WTC11 (cell line): ENCODE measurements around the gene TTLL9. TPM values are rescaled to one million over a fixed set of nuclear protein-coding genes. Genes with fewer than 3 reads are reported as not detected.

ENCODE experiments used
- ATAC-seq: fragments of 200-7000 bp; cut with Tn5 transposase; 2 replicates; pipeline ENCODE4 v1.10.0; 2021; ENCODE audit warnings: mild to moderate bottlenecking, moderate library complexity
- CTCF ChIA-PET: fragments of 300-600 bp; sonication (Branson Sonifier 250); formaldehyde crosslinking; loops from one replicate; lab custom pipeline; 2021; ENCODE audit warnings: antibody characterized with exemption; lab: Charles Lee
- POLR2A ChIA-PET: fragments of 350-600 bp; sonication (Branson Sonifier 250); formaldehyde crosslinking; loops from one replicate; lab custom pipeline; 2021; ENCODE audit warnings: antibody characterized with exemption; lab: Charles Lee
- DNase-seq: peaks from one replicate; pipeline ENCODE4 v3.0.0; 2021; ENCODE audit warnings: low spot score
- H3K27ac Mint-ChIP-seq: 2 replicates; pipeline ENCODE4 v1.8.0; 2021; ENCODE audit warnings: mixed read lengths
- H3K27me3 Mint-ChIP-seq: 2 replicates; pipeline ENCODE4 v1.8.0; 2021; ENCODE audit warnings: low read depth, mild to moderate bottlenecking, moderate library complexity, mixed read lengths
- H3K36me3 Mint-ChIP-seq: 2 replicates; pipeline ENCODE4 v1.8.0; 2021; ENCODE audit warnings: mixed read lengths
- H3K4me1 Mint-ChIP-seq: 2 replicates; pipeline ENCODE4 v1.8.0; 2022; ENCODE audit warnings: mixed read lengths
- H3K4me3 Mint-ChIP-seq: 2 replicates; pipeline ENCODE4 v1.8.0; 2021; ENCODE audit warnings: mild to moderate bottlenecking, moderate library complexity, mixed read lengths
- H3K9me3 Mint-ChIP-seq: 2 replicates; pipeline ENCODE4 v1.8.0; 2021; ENCODE audit warnings: mixed read lengths
- CREM ChIP-seq: sonication (generic); formaldehyde crosslinking; IDR thresholded peaks from 2 replicates; pipeline ENCODE4 v1.8.1; 2022; ENCODE audit warnings: mild to moderate bottlenecking, missing genetic modification reagents, moderate library complexity
- FOXP1 ChIP-seq: sonication (generic); formaldehyde crosslinking; IDR thresholded peaks from 2 replicates; pipeline ENCODE4 v1.8.0; 2022; ENCODE audit warnings: missing genetic modification reagents, mild to moderate bottlenecking, moderate library complexity, borderline replicate concordance
- GTF2I ChIP-seq: fragments of 250-450 bp; sonication (Bioruptor Pico); conservative IDR thresholded peaks from 2 replicates; pipeline ENCODE4 v1.4.0; 2021; ENCODE audit warnings: mild to moderate bottlenecking
- IRF2 ChIP-seq: sonication (generic); formaldehyde crosslinking; IDR thresholded peaks from 2 replicates; pipeline ENCODE4 v1.8.0; 2022; ENCODE audit warnings: low read depth, missing genetic modification reagents, borderline replicate concordance
- JAZF1 ChIP-seq: fragments of 250-450 bp; sonication (Bioruptor Pico); IDR thresholded peaks from 2 replicates; pipeline ENCODE4 v1.9.0; 2021; ENCODE audit warnings: moderate library complexity, mild to moderate bottlenecking, inconsistent platforms
- KAT7 ChIP-seq: sonication (generic); formaldehyde crosslinking; IDR thresholded peaks from 2 replicates; pipeline ENCODE4 v1.8.1; 2023; ENCODE audit warnings: missing genetic modification reagents, mild to moderate bottlenecking, borderline replicate concordance
- NFE2L1 ChIP-seq: sonication (generic); formaldehyde crosslinking; IDR thresholded peaks from 2 replicates; pipeline ENCODE4 v1.8.1; 2023; ENCODE audit warnings: missing genetic modification reagents
- NR1H2 ChIP-seq: sonication (generic); formaldehyde crosslinking; IDR thresholded peaks from 2 replicates; pipeline ENCODE4 v1.9.0; 2021; ENCODE audit warnings: mild to moderate bottlenecking, moderate library complexity, missing genetic modification reagents
- NR2C2 ChIP-seq: sonication (generic); formaldehyde crosslinking; IDR thresholded peaks from 2 replicates; pipeline ENCODE4 v1.8.0; 2022; ENCODE audit warnings: mild to moderate bottlenecking, missing genetic modification reagents
- NR3C1 ChIP-seq: sonication (generic); formaldehyde crosslinking; conservative IDR thresholded peaks from 2 replicates; pipeline ENCODE4 v1.8.1; 2023; ENCODE audit warnings: low read depth, mild to moderate bottlenecking, missing genetic modification reagents
- PRRX2 ChIP-seq: fragments of 250-450 bp; sonication (Bioruptor Pico); IDR thresholded peaks from 2 replicates; pipeline ENCODE4 v1.8.0; 2021; ENCODE audit warnings: mild to moderate bottlenecking
- RELA ChIP-seq: sonication (generic); formaldehyde crosslinking; IDR thresholded peaks from 2 replicates; pipeline ENCODE4 v1.8.1; 2022; ENCODE audit warnings: missing genetic modification reagents, mild to moderate bottlenecking, borderline replicate concordance
- RORB ChIP-seq: fragments of 250-450 bp; sonication (Bioruptor Pico); IDR thresholded peaks from 2 replicates; pipeline ENCODE4 v1.9.0; 2021; ENCODE audit warnings: mild to moderate bottlenecking
- SP1 ChIP-seq: sonication (generic); formaldehyde crosslinking; conservative IDR thresholded peaks from 2 replicates; pipeline ENCODE4 v1.8.1; 2022; ENCODE audit warnings: missing genetic modification reagents
- TEAD1 ChIP-seq: sonication (generic); formaldehyde crosslinking; IDR thresholded peaks from 2 replicates; pipeline ENCODE4 v1.8.0; 2022; ENCODE audit warnings: mild to moderate bottlenecking, missing genetic modification reagents
- ZNF121 ChIP-seq: sonication (generic); formaldehyde crosslinking; IDR thresholded peaks from 2 replicates; pipeline ENCODE4 v1.8.0; 2023; ENCODE audit warnings: missing genetic modification reagents
- ZNF396 ChIP-seq: fragments of 250-450 bp; sonication (Bioruptor Pico); IDR thresholded peaks from 2 replicates; pipeline ENCODE4 v1.8.0; 2021; ENCODE audit warnings: mild to moderate bottlenecking, moderate library complexity, borderline replicate concordance
- total RNA-seq: library from RNA; stranded (reverse); gene quantifications from 3 replicates; pipeline ENCODE4 v1.2.3, GENCODE V29; 2021
- TF ChIP-seq, protein P1 (sequence below): fragments of 250-450 bp; sonication (Bioruptor Pico); IDR thresholded peaks from 2 replicates; pipeline ENCODE4 v1.9.0; 2021; ENCODE audit warnings: mild to moderate bottlenecking, borderline replicate concordance
- TF ChIP-seq, protein P2 (sequence below): sonication (generic); formaldehyde crosslinking; IDR thresholded peaks from 2 replicates; pipeline ENCODE4 v1.8.1; 2022; ENCODE audit warnings: mild to moderate bottlenecking, missing genetic modification reagents, moderate library complexity, borderline replicate concordance
- TF ChIP-seq, protein P3 (sequence below): sonication (generic); formaldehyde crosslinking; IDR thresholded peaks from 2 replicates; pipeline ENCODE4 v1.8.1; 2023; ENCODE audit warnings: mild to moderate bottlenecking, missing genetic modification reagents, borderline replicate concordance

The TTLL9 gene
- total RNA-seq, 1 experiment from 2014 or later, result not detected

DNA sequence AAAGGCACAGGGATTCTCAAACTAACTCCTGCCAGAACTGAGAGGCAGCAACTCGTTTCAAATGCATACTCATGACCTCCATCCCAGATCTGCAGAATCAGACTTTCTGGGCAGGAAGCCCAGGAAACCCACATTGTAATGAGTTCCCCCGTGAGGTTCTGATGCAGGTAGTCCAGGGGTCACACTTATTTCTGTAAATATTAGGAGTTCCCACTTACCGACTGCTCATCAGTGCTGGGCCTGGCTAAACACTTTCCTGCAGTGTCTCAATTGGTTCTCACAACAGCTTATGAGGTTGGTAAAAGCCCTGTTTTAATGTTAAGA is 11.7 kb upstream of the TTLL9 start:
- peaks cover 35% of the 10 kb centered on the region for H3K27me3 Mint-ChIP-seq
- ChIA-PET POLR2A (no interaction called here), CTCF (interaction anchor here (0.8 kb wide), 1 partner anchor 77 kb away, joined by 5 read pairs; no protein-coding TSS in a partner anchor)
- DNase-seq (peak; percentile 0), ATAC-seq (no peak)
- H3K4me3 Mint-ChIP-seq, result no peak overlapping the region
- no peaks in the 10 kb centered on the region for H3K9me3 Mint-ChIP-seq
- TF ChIP-seq NR3C1 (no peak), IRF2 (CRISPR knock-in tag) (no peak), RORB (CRISPR knock-in tag) (no peak), RELA (CRISPR knock-in tag) (no peak), ZNF396 (no peak), NR1H2 (CRISPR knock-in tag) (no peak)
- no peaks in the 10 kb centered on the region for H3K36me3 Mint-ChIP-seq
- no peak overlapping the region for H3K27ac Mint-ChIP-seq
- H3K4me1 Mint-ChIP-seq, result peaks cover 15% of the 10 kb centered on the region

DNA sequence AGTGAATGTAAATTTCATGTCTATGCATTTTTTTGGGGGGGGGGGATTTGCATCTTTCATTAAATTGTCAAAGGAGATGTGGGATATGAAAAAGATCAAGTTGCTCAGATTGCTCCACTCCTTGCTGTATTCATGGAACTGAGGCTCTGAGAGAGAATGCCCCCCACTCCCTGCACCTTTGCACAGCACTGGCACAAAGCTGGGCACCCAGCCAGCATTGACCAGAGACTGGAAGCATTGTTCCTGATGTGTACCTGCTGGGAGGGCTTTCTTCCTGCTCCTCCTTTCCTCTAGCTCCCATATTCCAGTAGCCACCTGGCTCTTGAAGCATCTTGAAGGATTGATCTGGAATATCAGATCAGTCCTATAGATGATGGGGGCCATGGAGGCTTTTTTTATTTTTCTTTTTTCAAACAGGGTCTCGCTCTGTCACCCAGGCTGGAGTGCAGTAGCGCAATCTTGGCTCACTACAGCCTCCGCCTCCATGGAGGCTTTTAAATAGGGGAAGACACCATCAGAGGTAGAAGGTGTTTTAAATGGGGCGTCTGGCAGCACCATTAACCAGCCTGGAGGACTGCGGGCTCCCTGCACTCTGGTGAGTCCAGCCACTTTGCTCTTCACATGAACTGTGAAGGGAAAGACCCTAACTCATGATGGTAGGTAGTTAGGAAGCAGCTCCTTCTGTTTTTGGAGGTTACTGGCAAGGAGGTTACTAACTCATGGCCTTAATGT is 11.0 kb upstream of the TTLL9 start:
- ChIA-PET POLR2A (interaction anchor here (1.2 to 1.6 kb wide), 2 partner anchors 11 to 109 kb away, joined by 3 to 6 read pairs; partner anchors contain the start of genes DUSP15 and TTLL9), CTCF (interaction anchor here (0.8 to 3.6 kb wide), 6 partner anchors 7 to 158 kb away, joined by 3 to 28 read pairs (median 9); no protein-coding TSS in a partner anchor)
- Mint-ChIP-seq H3K27ac (no peak overlapping the region), H3K27me3 (peaks cover 35% of the 10 kb centered on the region), H3K9me3 (no peaks in the 10 kb centered on the region), H3K4me1 (peaks cover 15% of the 10 kb centered on the region), H3K36me3 (no peaks in the 10 kb centered on the region), H3K4me3 (peak overlapping the region; percentile 72)
- TF ChIP-seq JAZF1 (CRISPR knock-in tag) (no peak), NFE2L1 (CRISPR knock-in tag) (no peak), GTF2I (CRISPR knock-in tag) (no peak), PRRX2 (CRISPR knock-in tag) (no peak), CREM (CRISPR knock-in tag) (no peak), ZNF121 (CRISPR knock-in tag) (no peak), KAT7 (no peak)
- TF ChIP-seq, protein P1, sequence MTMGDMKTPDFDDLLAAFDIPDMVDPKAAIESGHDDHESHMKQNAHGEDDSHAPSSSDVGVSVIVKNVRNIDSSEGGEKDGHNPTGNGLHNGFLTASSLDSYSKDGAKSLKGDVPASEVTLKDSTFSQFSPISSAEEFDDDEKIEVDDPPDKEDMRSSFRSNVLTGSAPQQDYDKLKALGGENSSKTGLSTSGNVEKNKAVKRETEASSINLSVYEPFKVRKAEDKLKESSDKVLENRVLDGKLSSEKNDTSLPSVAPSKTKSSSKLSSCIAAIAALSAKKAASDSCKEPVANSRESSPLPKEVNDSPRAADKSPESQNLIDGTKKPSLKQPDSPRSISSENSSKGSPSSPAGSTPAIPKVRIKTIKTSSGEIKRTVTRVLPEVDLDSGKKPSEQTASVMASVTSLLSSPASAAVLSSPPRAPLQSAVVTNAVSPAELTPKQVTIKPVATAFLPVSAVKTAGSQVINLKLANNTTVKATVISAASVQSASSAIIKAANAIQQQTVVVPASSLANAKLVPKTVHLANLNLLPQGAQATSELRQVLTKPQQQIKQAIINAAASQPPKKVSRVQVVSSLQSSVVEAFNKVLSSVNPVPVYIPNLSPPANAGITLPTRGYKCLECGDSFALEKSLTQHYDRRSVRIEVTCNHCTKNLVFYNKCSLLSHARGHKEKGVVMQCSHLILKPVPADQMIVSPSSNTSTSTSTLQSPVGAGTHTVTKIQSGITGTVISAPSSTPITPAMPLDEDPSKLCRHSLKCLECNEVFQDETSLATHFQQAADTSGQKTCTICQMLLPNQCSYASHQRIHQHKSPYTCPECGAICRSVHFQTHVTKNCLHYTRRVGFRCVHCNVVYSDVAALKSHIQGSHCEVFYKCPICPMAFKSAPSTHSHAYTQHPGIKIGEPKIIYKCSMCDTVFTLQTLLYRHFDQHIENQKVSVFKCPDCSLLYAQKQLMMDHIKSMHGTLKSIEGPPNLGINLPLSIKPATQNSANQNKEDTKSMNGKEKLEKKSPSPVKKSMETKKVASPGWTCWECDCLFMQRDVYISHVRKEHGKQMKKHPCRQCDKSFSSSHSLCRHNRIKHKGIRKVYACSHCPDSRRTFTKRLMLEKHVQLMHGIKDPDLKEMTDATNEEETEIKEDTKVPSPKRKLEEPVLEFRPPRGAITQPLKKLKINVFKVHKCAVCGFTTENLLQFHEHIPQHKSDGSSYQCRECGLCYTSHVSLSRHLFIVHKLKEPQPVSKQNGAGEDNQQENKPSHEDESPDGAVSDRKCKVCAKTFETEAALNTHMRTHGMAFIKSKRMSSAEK (CRISPR knock-in tag), result no peak
- TF ChIP-seq, protein P2, sequence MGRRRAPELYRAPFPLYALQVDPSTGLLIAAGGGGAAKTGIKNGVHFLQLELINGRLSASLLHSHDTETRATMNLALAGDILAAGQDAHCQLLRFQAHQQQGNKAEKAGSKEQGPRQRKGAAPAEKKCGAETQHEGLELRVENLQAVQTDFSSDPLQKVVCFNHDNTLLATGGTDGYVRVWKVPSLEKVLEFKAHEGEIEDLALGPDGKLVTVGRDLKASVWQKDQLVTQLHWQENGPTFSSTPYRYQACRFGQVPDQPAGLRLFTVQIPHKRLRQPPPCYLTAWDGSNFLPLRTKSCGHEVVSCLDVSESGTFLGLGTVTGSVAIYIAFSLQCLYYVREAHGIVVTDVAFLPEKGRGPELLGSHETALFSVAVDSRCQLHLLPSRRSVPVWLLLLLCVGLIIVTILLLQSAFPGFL (CRISPR knock-in tag), result no peak
- ATAC-seq, result no peak
- peak; percentile 3 for DNase-seq

- ChIA-PET CTCF (interaction anchor here (0.7 to 3.6 kb wide), 15 partner anchors 8 to 171 kb away, joined by 3 to 28 read pairs (median 6); partner anchors contain the start of genes FOXS1, PDRG1 and XKR7), POLR2A (interaction anchor here (1.0 to 1.6 kb wide), 4 partner anchors 10 to 109 kb away, joined by 3 to 6 read pairs (median 5); partner anchors contain the start of genes DUSP15, PDRG1 and TTLL9)
- H3K36me3 Mint-ChIP-seq, result no peaks in the 10 kb centered on the region
- H3K4me1 Mint-ChIP-seq, result peaks cover 15% of the 10 kb centered on the region
- H3K27me3 Mint-ChIP-seq, result peaks cover 35% of the 10 kb centered on the region
- no peak for DNase-seq
- ATAC-seq, result no peak
- TF ChIP-seq, protein P3, sequence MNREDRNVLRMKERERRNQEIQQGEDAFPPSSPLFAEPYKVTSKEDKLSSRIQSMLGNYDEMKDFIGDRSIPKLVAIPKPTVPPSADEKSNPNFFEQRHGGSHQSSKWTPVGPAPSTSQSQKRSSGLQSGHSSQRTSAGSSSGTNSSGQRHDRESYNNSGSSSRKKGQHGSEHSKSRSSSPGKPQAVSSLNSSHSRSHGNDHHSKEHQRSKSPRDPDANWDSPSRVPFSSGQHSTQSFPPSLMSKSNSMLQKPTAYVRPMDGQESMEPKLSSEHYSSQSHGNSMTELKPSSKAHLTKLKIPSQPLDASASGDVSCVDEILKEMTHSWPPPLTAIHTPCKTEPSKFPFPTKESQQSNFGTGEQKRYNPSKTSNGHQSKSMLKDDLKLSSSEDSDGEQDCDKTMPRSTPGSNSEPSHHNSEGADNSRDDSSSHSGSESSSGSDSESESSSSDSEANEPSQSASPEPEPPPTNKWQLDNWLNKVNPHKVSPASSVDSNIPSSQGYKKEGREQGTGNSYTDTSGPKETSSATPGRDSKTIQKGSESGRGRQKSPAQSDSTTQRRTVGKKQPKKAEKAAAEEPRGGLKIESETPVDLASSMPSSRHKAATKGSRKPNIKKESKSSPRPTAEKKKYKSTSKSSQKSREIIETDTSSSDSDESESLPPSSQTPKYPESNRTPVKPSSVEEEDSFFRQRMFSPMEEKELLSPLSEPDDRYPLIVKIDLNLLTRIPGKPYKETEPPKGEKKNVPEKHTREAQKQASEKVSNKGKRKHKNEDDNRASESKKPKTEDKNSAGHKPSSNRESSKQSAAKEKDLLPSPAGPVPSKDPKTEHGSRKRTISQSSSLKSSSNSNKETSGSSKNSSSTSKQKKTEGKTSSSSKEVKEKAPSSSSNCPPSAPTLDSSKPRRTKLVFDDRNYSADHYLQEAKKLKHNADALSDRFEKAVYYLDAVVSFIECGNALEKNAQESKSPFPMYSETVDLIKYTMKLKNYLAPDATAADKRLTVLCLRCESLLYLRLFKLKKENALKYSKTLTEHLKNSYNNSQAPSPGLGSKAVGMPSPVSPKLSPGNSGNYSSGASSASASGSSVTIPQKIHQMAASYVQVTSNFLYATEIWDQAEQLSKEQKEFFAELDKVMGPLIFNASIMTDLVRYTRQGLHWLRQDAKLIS, result no peak
- TF ChIP-seq TEAD1 (CRISPR knock-in tag) (no peak), SP1 (CRISPR knock-in tag) (no peak), FOXP1 (CRISPR knock-in tag) (no peak), NR2C2 (no peak)
- H3K4me3 Mint-ChIP-seq, result peak overlapping the region; percentile 72
- H3K9me3 Mint-ChIP-seq, result no peaks in the 10 kb centered on the region
- H3K27ac Mint-ChIP-seq, result no peak overlapping the region
Measured at GRCh38 chr20:31859998-31860380, 10.4 kb upstream of the TTLL9 start.
